HepG2 (cell line): Measurements from ENCODE around the gene ARRDC1. TPM values are rescaled to one million over a fixed set of nuclear protein-coding genes. Genes with fewer than 3 reads are reported as not detected.

Source experiments
- ARID2 ChIP-seq: sonication (generic); formaldehyde crosslinking; IDR thresholded peaks from 2 replicates; pipeline ENCODE4 v1.8.1; 2022; ENCODE audit warnings: mild to moderate bottlenecking, missing genetic modification reagents, borderline replicate concordance
- FOXA1 ChIP-seq, 2 experiments: fragments of 450-650 bp in 1 of 2; sonication (generic) in 1 of 2; formaldehyde crosslinking in 1 of 2; IDR thresholded peaks; 2 replicates each; pipeline versions ENCODE4 v1.4.0 to v1.6.1; 2016 to 2020; ENCODE audit warnings: missing genetic modification reagents in 1 of 2
- GTF2F1 ChIP-seq: fragments of 150-350 bp; IDR thresholded peaks from 2 replicates; pipeline ENCODE4 v1.6.1; 2014; ENCODE audit warnings: low read length
- IKZF1 ChIP-seq: fragments of 450-650 bp; IDR thresholded peaks from 2 replicates; pipeline ENCODE4 v1.7.1; 2016
- KAT7 ChIP-seq: IDR thresholded peaks from 2 replicates; pipeline ENCODE4 v1.6.1; 2018; ENCODE audit warnings: borderline replicate concordance, missing compliant biosample characterization
- NCOA1 ChIP-seq: sonication (generic); formaldehyde crosslinking; IDR thresholded peaks from 2 replicates; pipeline ENCODE4 v1.9.0; 2021; ENCODE audit warnings: missing genetic modification reagents
- NFE2L1 ChIP-seq: sonication (generic); formaldehyde crosslinking; IDR thresholded peaks from 2 replicates; pipeline ENCODE4 v1.4.0; 2020; ENCODE audit warnings: missing genetic modification reagents, mild to moderate bottlenecking, borderline replicate concordance
- PRDM15 ChIP-seq: sonication (generic); formaldehyde crosslinking; IDR thresholded peaks from 2 replicates; pipeline ENCODE4 v1.4.0; 2020; ENCODE audit warnings: missing genetic modification reagents
- UBTF ChIP-seq: sonication (generic); formaldehyde crosslinking; IDR thresholded peaks from 2 replicates; pipeline ENCODE4 v1.4.0; 2020; ENCODE audit warnings: mild to moderate bottlenecking, missing genetic modification reagents
- XRCC5 ChIP-seq: fragments of 200-400 bp; formaldehyde crosslinking; optimal IDR thresholded peaks from 2 replicates; pipeline ENCODE3; 2017; ENCODE audit warnings: mild to moderate bottlenecking, low read length
- YY1 ChIP-seq: IDR thresholded peaks from 2 replicates; pipeline ENCODE4 v1.6.1; 2011; ENCODE audit warnings: low read length, low read depth, moderate library complexity, mild to moderate bottlenecking; ENCODE audit not compliant: insufficient read depth, insufficient replicate concordance
- ZBTB1 ChIP-seq: sonication (generic); formaldehyde crosslinking; IDR thresholded peaks from 2 replicates; pipeline ENCODE4 v1.4.0; 2020; ENCODE audit warnings: missing genetic modification reagents, borderline replicate concordance
- ZFAT ChIP-seq: sonication (generic); formaldehyde crosslinking; conservative IDR thresholded peaks from 2 replicates; pipeline ENCODE4 v1.8.1; 2023; ENCODE audit warnings: missing genetic modification reagents, inconsistent platforms
- ZFP41 ChIP-seq: sonication (generic); formaldehyde crosslinking; IDR thresholded peaks from 2 replicates; pipeline ENCODE4 v1.4.0; 2020; ENCODE audit warnings: mild to moderate bottlenecking, missing genetic modification reagents, borderline replicate concordance
- ZNF230 ChIP-seq: sonication (generic); formaldehyde crosslinking; IDR thresholded peaks from 2 replicates; pipeline ENCODE4 v1.4.0; 2020; ENCODE audit warnings: mild to moderate bottlenecking, missing genetic modification reagents
- ZNF335 ChIP-seq: sonication (generic); formaldehyde crosslinking; IDR thresholded peaks from 2 replicates; pipeline ENCODE4 v1.4.0; 2020; ENCODE audit warnings: missing genetic modification reagents
- ZNF383 ChIP-seq: sonication (generic); formaldehyde crosslinking; IDR thresholded peaks from 2 replicates; pipeline ENCODE4 v1.4.0; 2020; ENCODE audit warnings: missing genetic modification reagents, mild to moderate bottlenecking, borderline replicate concordance
- ZNF691 ChIP-seq: sonication (generic); formaldehyde crosslinking; IDR thresholded peaks from 2 replicates; pipeline ENCODE4 v1.4.0; 2020; ENCODE audit warnings: missing genetic modification reagents, low read depth, mild to moderate bottlenecking, borderline replicate concordance
- ZNF747 ChIP-seq: sonication (generic); formaldehyde crosslinking; IDR thresholded peaks from 2 replicates; pipeline ENCODE4 v1.8.1; 2023; ENCODE audit warnings: missing genetic modification reagents, mild to moderate bottlenecking, borderline replicate concordance
- polyA plus RNA-seq, 8 experiments: library from polyadenylated mRNA; depleted of rRNA in 3 of 8; stranded (reverse) in 7 of 8; unstranded in 1 of 8; fragments of >200 nt; fragmentation: Illumina TruSeq in 4 of 8; extraction: Trizol in 4 of 8; gene quantifications; 2 replicates each; pipeline versions ENCODE4 v1.2.1 to v1.2.3, GENCODE V29; 2011 to 2016; ENCODE audit warnings: low read depth in 4 of 8, missing spikeins in 1 of 8, mixed read lengths in 1 of 8; ENCODE audit not compliant: insufficient read depth in 1 of 8
- total RNA-seq, 5 experiments: library from RNA; depleted of rRNA; stranded (reverse); fragments of >200 nt; fragmentation: Illumina TruSeq; extraction: Trizol; gene quantifications; 2 replicates each; pipeline ENCODE4 v1.2.3, GENCODE V29; 2016; ENCODE audit warnings: low read depth in 1 of 5
- TF ChIP-seq, protein P1 (sequence below): sonication (generic); formaldehyde crosslinking; conservative IDR thresholded peaks from 2 replicates; pipeline ENCODE4 v1.4.0; 2020; ENCODE audit warnings: missing genetic modification reagents

ARRDC1 gene
- total and polyA plus RNA-seq, 2 of the 13 experiments (the other 11 are each of a cell fraction or from before 2014, with no cell fraction given): 21.7 to 44.4 TPM

- TF ChIP-seq ZNF747 (CRISPR knock-in tag): peak; percentile 55; the same call in 1 of the 2 replicates
- no peak for TF ChIP-seq FOXA1 (IDR thresholded peaks at IDR 0.05)
- 0 out of 2 replicates have a peak, but pooled peaks have one; percentile 12 for TF ChIP-seq FOXA1 (CRISPR knock-in tag; IDR thresholded peaks at IDR 0.05)
- TF ChIP-seq ZBTB1: no peak; the same call in 1 of the 2 replicates
- TF ChIP-seq ZNF691 (CRISPR knock-in tag): no peak; the same call in none of the 2 replicates
- TF ChIP-seq NFE2L1 (CRISPR knock-in tag): no peak
- peak; percentile 47; the same call in 1 of the 2 replicates for TF ChIP-seq NCOA1 (CRISPR knock-in tag)
- TF ChIP-seq UBTF (CRISPR knock-in tag): peak; percentile 97
- TF ChIP-seq ZNF383 (CRISPR knock-in tag): no peak
- TF ChIP-seq ZFP41 (CRISPR knock-in tag): no peak
- TF ChIP-seq ZNF335 (CRISPR knock-in tag): peak; percentile 79
- TF ChIP-seq, protein P1, sequence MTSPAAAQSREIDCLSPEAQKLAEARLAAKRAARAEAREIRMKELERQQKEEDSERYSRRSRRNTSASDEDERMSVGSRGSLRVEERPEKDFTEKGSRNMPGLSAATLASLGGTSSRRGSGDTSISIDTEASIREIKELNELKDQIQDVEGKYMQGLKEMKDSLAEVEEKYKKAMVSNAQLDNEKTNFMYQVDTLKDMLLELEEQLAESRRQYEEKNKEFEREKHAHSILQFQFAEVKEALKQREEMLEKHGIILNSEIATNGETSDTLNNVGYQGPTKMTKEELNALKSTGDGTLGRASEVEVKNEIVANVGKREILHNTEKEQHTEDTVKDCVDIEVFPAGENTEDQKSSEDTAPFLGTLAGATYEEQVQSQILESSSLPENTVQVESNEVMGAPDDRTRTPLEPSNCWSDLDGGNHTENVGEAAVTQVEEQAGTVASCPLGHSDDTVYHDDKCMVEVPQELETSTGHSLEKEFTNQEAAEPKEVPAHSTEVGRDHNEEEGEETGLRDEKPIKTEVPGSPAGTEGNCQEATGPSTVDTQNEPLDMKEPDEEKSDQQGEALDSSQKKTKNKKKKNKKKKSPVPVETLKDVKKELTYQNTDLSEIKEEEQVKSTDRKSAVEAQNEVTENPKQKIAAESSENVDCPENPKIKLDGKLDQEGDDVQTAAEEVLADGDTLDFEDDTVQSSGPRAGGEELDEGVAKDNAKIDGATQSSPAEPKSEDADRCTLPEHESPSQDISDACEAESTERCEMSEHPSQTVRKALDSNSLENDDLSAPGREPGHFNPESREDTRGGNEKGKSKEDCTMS: no peak
- no peak for TF ChIP-seq GTF2F1
- peak; percentile 90; the same call in 1 of the 2 replicates for TF ChIP-seq KAT7 (CRISPR knock-in tag)
- peak; percentile 23; the same call in 1 of the 2 replicates for TF ChIP-seq ZNF230 (CRISPR knock-in tag)
- no peak for TF ChIP-seq IKZF1
- no peak for TF ChIP-seq PRDM15 (CRISPR knock-in tag)
- 0 out of 2 replicates have a peak, but pooled peaks have one; percentile 24 for TF ChIP-seq ARID2 (CRISPR knock-in tag)
- peak; percentile 56; the same call in 1 of the 2 replicates for TF ChIP-seq ZFAT (CRISPR knock-in tag)
- peak; percentile 96 for TF ChIP-seq XRCC5
- TF ChIP-seq YY1: peak; percentile 71
Observed at GRCh38 chr9:137578518-137579258, 26.8 kb upstream of the ARRDC1 start, which contains the start of gene DPH7 (continued).
